Hepatocyte (in vitro differentiated cells): Measurements from ENCODE around the gene C10orf67.

Experiments used
- EZH2 ChIP-seq: fragments of 200-600 bp; sonication (generic); IDR thresholded peaks from 2 replicates; pipeline ENCODE4 v1.6.1; 2016; ENCODE audit warnings: antibody characterized with exemption, mild to moderate bottlenecking, borderline replicate concordance
- TF ChIP-seq, protein P1 (sequence below): fragments of 200-600 bp; sonication (generic); IDR thresholded peaks from 2 replicates; pipeline ENCODE4 v1.5.1; 2016; ENCODE audit warnings: antibody characterized with exemption, mild to moderate bottlenecking; ENCODE audit not compliant: poor library complexity

DNA sequence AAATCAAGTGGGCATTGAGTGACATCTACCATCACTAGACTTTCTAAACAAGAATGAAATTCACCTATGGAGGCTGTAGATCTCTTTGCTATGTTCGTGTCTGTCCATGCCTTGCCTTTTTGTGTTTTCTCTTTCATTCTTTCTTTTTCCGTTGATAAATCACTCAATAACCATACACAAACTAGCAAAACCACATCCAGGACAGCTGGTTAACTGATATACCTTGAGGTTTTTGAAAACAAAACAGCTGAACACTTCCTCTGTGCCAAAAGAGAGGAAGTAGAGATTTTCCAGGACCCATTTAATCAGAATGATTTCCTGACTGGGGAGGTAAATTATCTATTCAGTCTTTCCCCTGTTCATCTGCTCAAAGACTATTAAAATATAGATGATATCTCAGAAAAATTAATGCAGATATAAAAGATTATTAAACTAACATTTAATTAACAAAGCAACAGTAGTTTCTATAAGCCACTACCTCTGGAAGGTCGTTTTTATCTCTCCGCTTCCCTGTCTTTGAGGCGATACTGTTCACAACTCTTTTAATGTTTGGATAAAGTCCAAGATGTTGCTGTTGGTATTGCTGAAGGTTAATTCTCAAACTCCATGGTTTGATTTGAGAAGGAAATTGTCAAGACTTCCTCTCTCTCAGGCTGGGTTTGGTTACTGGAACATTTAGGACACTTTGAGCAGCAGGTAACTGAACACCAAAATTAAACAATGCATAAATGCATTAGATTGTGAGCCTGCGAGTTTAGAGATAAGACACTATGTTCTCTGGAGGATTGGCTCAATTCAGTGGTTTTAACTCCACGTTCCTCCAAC is 24.4 kb upstream of the C10orf67 start:
- TF ChIP-seq, protein P1, sequence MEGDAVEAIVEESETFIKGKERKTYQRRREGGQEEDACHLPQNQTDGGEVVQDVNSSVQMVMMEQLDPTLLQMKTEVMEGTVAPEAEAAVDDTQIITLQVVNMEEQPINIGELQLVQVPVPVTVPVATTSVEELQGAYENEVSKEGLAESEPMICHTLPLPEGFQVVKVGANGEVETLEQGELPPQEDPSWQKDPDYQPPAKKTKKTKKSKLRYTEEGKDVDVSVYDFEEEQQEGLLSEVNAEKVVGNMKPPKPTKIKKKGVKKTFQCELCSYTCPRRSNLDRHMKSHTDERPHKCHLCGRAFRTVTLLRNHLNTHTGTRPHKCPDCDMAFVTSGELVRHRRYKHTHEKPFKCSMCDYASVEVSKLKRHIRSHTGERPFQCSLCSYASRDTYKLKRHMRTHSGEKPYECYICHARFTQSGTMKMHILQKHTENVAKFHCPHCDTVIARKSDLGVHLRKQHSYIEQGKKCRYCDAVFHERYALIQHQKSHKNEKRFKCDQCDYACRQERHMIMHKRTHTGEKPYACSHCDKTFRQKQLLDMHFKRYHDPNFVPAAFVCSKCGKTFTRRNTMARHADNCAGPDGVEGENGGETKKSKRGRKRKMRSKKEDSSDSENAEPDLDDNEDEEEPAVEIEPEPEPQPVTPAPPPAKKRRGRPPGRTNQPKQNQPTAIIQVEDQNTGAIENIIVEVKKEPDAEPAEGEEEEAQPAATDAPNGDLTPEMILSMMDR: no peak
- no peak for TF ChIP-seq EZH2
